Heart left ventricle (tissue), 13 donors: ENCODE results near the gene SNAP47.

Source experiments
- POLR2A ChIP-seq, 2 donors: fragments of 450-650 bp; IDR thresholded peaks; one replicate each; pipeline ENCODE4 v1.6.1; 2017; ENCODE audit warnings: antibody characterized with exemption in 2 of 2, mild to moderate bottlenecking in 2 of 2, moderate library complexity in 2 of 2
- TF ChIP-seq, protein P1 (sequence below), 12 donors: fragments of 200-600 bp; sonication (generic) in 4 of 12; IDR thresholded peaks; one replicate each; pipeline versions ENCODE4 v1.5.0 to v1.8.0; 2018 to 2022; ENCODE audit warnings: antibody characterized with exemption in 12 of 12, mild to moderate bottlenecking in 5 of 12
- donor health status: ischemic (EF 13 %, LVEDD 7.1; RV severe dilation, severe dysfunction).
- donor health status: DM: no; HTN: yes; CAD: no.
- donor health status: DM: no; HTN: no; CAD: no.
- donor health status: ischemic (EF 25% LVEDD 6.9; RV normal size, moderate dysfunction).
- donor health status: ischemic (EF 25% LVEDD 5.7; RV mildly dilated, moderate dysfunction).
- donor health status: ischemic (EF 35%, LVEDD 5.7; RV mildly dilated, moderate dysfunction).
- donor health status: nonischemic (EF 11% LVEDD 7.7; RV severe dilation, severe dysfunction).
- donor health status: DM: yes; HTN: yes; CAD: no.
- donor health status: PGD.
- donor health status: ischemic (EF 29% LVEDD 5.4; RV normal size, mild dysfunction).
- donor health status: nonischemic (EF 23%, LVEDD 6.1; RV moderate dilation, normal function).

DNA sequence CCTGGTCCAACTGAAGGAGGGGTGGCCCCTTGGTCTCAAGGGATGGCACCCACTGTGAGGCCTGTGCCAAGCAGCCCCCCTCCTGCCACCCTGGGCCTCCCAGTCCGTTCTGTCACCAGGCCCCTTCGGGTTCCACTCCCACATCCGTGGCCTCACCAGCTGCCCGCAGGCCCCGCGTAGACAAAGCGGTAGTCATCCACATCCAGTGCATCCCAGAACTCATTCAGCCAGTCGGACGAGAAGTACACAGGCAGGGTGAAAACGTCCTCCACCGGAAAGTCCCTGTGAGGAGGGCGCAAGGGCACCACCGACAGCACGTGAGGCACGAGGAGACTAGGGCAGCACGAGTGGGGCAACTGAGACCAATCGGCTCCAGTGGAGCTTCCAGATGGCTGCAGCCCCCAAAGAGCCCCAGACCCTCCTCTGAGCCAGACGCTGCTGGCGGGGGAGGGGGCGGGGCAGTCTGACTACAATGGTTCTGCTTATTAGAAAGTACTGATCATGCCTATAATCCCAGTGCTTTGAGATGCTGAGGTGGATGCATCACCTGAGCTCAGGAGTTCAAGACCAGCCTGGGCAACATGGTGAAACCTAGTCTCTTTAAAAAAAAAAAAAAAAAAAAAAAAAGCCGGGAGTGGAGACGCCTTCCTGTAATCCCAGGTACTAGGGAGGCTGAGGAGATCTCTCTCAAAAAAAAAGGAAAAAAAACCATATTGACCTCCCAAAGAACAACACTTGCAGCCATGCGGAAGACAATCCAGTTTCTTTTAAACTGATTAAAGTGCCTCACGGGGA is 1.3 kb upstream of the SNAP47 start:
- TF ChIP-seq, protein P1, sequence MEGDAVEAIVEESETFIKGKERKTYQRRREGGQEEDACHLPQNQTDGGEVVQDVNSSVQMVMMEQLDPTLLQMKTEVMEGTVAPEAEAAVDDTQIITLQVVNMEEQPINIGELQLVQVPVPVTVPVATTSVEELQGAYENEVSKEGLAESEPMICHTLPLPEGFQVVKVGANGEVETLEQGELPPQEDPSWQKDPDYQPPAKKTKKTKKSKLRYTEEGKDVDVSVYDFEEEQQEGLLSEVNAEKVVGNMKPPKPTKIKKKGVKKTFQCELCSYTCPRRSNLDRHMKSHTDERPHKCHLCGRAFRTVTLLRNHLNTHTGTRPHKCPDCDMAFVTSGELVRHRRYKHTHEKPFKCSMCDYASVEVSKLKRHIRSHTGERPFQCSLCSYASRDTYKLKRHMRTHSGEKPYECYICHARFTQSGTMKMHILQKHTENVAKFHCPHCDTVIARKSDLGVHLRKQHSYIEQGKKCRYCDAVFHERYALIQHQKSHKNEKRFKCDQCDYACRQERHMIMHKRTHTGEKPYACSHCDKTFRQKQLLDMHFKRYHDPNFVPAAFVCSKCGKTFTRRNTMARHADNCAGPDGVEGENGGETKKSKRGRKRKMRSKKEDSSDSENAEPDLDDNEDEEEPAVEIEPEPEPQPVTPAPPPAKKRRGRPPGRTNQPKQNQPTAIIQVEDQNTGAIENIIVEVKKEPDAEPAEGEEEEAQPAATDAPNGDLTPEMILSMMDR (IDR thresholded peaks at IDR 0.05) = no peak
- no peak for TF ChIP-seq POLR2A (IDR thresholded peaks at IDR 0.05)
